ENCODE measurements around the gene PSG1. TPM values are rescaled to one million over a fixed set of nuclear protein-coding genes. Genes with fewer than 3 reads are reported as not detected.
A peak's percentile ranks its signal among the peaks of the same experiment; 100 is the strongest.
"Not testable (repeated sequence)": the region's sequence is repeated elsewhere in the genome, so short reads cannot be mapped to it uniquely, and the experiment has no call there.

PSG1 gene
- total RNA-seq, 1 experiment from 2014 or later = not detected

GRCh38 chr19:42857544-42857867, 22.0 kb downstream of the PSG1 start:
- CTCF ChIA-PET = interaction anchor here (0.9 to 1.1 kb wide), 2 partner anchors 28 to 64 kb away, joined by 3 to 5 read pairs; no protein-coding TSS in a partner anchor
- Mint-ChIP-seq H3K27ac (no peak overlapping the region), H3K9me3 (peaks cover 42% of the 10 kb centered on the region), H3K27me3 (ENCODE audit: low read depth) (peaks cover 5% of the 10 kb centered on the region), H3K4me1 (no peaks in the 10 kb centered on the region), H3K36me3 (peaks cover 3% of the 10 kb centered on the region), H3K4me3 (no peak overlapping the region)
- TF ChIP-seq FOXK1 (CRISPR knock-in tag; IDR thresholded peaks at IDR 0.05) (no peak), ZNF281 (CRISPR knock-in tag; IDR thresholded peaks at IDR 0.05) (no peak), SMAD4 (CRISPR knock-in tag; IDR thresholded peaks at IDR 0.05) (no peak)
- TF ChIP-seq, protein P1, sequence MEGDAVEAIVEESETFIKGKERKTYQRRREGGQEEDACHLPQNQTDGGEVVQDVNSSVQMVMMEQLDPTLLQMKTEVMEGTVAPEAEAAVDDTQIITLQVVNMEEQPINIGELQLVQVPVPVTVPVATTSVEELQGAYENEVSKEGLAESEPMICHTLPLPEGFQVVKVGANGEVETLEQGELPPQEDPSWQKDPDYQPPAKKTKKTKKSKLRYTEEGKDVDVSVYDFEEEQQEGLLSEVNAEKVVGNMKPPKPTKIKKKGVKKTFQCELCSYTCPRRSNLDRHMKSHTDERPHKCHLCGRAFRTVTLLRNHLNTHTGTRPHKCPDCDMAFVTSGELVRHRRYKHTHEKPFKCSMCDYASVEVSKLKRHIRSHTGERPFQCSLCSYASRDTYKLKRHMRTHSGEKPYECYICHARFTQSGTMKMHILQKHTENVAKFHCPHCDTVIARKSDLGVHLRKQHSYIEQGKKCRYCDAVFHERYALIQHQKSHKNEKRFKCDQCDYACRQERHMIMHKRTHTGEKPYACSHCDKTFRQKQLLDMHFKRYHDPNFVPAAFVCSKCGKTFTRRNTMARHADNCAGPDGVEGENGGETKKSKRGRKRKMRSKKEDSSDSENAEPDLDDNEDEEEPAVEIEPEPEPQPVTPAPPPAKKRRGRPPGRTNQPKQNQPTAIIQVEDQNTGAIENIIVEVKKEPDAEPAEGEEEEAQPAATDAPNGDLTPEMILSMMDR (IDR thresholded peaks at IDR 0.05) = 0 out of 2 replicates have a peak, but pooled peaks have one; percentile 5
- DNase-seq (ENCODE audit: low spot score) (no peak), ATAC-seq (no peak)
- POLR2A ChIA-PET = no interaction called here

DNA sequence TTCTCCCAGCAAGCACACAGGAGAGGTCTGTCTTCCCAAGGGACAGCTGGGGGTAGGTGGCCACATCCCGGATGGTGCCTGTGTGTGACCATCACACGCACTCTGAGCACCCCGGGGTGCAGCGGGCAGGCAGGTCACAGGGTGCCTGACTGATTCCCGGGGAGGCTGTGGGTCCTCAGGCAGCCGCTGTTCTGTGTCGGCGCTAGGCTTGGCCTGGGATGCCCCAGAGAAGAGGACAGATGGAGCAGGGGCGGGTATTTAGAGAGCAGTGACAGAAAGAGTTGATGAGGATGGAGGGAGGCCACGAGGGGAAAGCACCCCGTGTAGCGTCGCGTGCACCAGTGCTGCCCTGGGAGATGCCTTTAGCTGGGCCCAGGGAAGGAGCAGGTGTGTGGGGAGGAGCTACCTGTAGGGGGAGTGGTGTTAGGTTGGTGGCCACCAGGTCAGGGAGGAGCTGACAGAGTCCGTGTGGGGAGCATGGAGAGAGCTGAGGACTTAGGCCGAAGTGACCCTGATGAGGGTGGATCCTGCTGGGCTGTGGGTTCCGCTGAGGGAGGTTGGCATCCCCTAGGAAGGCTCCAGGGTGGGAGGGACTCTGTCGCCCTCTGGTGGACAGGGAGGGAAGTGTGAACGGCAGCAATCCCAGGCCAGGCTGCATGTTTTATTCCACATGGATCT, 22.5 kb downstream of the PSG1 start:
- H3K4me3 Mint-ChIP-seq; H3K4me1 Mint-ChIP-seq; ATAC-seq; H3K36me3 Mint-ChIP-seq; H3K27ac Mint-ChIP-seq; H3K27me3 Mint-ChIP-seq (ENCODE audit: low read depth); POLR2A ChIA-PET: not testable (repeated sequence)
- CTCF ChIA-PET = interaction anchor here (0.7 to 1.1 kb wide), 3 partner anchors 28 to 174 kb away, joined by 3 to 5 read pairs (median 3); no protein-coding TSS in a partner anchor
- TF ChIP-seq, protein P1 (IDR thresholded peaks at IDR 0.05) = peak; percentile 74
- peak; percentile 46 for DNase-seq (ENCODE audit: low spot score)
- H3K9me3 Mint-ChIP-seq = peaks cover 37% of the 10 kb centered on the region

DNA sequence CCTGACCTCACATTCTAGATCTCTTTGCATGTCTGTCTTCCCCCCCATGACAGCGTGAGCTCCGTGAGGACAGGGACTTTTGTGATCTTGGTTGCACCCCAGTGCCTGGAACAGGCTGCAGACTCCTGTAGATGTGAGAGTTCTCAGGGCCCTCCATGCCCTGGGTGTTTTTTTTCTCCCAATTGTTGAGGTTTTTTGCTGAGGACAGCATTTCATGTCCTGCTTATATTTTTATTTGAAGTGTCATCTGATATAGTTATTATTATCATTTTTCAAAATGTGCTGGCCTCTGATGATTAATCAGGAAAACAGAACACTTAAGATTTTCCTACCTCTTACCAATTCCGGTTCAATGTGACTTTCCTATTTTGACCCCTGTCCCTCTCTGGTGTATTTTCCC, 24.8 kb downstream of the PSG1 start:
- H3K4me3 Mint-ChIP-seq; POLR2A ChIA-PET; H3K4me1 Mint-ChIP-seq; H3K27me3 Mint-ChIP-seq (ENCODE audit: low read depth); H3K27ac Mint-ChIP-seq; ATAC-seq; H3K36me3 Mint-ChIP-seq; DNase-seq (ENCODE audit: low spot score): not testable (repeated sequence)
- H3K9me3 Mint-ChIP-seq = peaks cover 28% of the 10 kb centered on the region
- CTCF ChIA-PET = interaction anchor here (0.6 kb wide), 1 partner anchor 161 kb away, joined by 3 read pairs; no protein-coding TSS in a partner anchor

- peaks cover 14% of the 10 kb centered on the region for H3K9me3 Mint-ChIP-seq
- CTCF ChIA-PET; ATAC-seq; H3K27ac Mint-ChIP-seq; DNase-seq (ENCODE audit: low spot score); H3K27me3 Mint-ChIP-seq (ENCODE audit: low read depth); H3K36me3 Mint-ChIP-seq; H3K4me3 Mint-ChIP-seq; POLR2A ChIA-PET; H3K4me1 Mint-ChIP-seq: not testable (repeated sequence)
Measured at GRCh38 chr19:42853231-42853630, 26.3 kb downstream of the PSG1 start.

GRCh38 chr19:42852821-42853220, 26.7 kb downstream of the PSG1 start:
- H3K36me3 Mint-ChIP-seq; H3K4me3 Mint-ChIP-seq; POLR2A ChIA-PET; H3K27ac Mint-ChIP-seq; DNase-seq (ENCODE audit: low spot score); ATAC-seq; H3K27me3 Mint-ChIP-seq (ENCODE audit: low read depth); CTCF ChIA-PET; H3K4me1 Mint-ChIP-seq: not testable (repeated sequence)
- H3K9me3 Mint-ChIP-seq = peaks cover 10% of the 10 kb centered on the region; the same call in 1 of the 2 replicates

DNA sequence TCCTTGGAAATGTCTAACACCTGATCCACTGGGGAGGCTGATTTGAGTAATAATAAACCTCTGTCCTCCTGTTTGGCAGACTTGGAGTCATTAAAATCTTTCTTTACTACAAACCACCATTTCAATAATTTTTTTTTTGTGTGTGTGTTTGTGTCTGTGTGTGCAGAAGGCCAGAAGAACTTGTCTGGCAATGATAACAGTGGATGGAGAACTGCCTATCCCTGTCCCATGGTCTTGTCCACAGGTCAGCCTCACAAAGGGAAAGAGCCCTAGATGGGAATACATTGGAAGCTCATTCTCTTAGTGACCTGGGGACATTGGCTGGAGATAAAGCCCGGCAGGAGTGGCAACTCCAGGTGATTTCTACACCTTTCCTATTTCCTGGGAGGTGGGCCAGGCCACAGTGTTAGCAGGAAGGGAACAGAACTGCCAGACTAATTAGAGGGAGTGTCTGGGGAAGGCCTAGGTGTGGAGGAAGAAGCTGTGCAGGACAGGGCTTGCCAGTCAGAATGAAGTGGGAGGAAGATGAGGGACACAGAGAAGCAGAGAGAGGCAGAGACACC, 27.7 kb downstream of the PSG1 start:
- POLR2A ChIA-PET; H3K27ac Mint-ChIP-seq; H3K27me3 Mint-ChIP-seq (ENCODE audit: low read depth); H3K4me1 Mint-ChIP-seq; H3K4me3 Mint-ChIP-seq; CTCF ChIA-PET; H3K9me3 Mint-ChIP-seq; H3K36me3 Mint-ChIP-seq; DNase-seq (ENCODE audit: low spot score); ATAC-seq: not testable (repeated sequence)
